GM15510 (cell line): ENCODE data around the gene SCN2A.

Experiments
- POLR2A ChIP-seq: IDR thresholded peaks from 3 replicates; pipeline ENCODE4 v1.6.1; 2011; ENCODE audit warnings: borderline replicate concordance; ENCODE audit not compliant: insufficient read length; ENCODE audit errors: extremely low read depth

The SCN2A gene

DNA sequence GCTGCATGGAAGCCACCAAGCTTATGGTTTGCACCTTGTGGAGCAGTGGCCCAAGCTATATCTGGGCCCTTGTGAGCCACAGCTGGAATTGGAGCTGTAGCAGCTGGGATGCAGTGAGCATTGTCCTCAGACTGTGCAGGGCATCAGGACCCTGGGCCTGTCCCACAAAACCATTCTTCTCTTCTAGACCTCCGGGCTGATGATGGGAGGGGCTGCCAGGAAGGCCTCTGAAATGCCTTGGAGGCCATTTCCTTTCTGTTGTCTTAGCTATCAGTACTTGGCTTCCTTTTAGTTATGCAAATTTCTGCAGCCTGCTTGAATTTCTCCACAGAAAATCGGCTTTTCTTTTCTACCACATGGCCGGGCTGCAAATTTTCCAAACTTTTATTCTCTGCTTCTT lies 183.9 kb downstream of the SCN2A start:
- TF ChIP-seq POLR2A = no peak

DNA sequence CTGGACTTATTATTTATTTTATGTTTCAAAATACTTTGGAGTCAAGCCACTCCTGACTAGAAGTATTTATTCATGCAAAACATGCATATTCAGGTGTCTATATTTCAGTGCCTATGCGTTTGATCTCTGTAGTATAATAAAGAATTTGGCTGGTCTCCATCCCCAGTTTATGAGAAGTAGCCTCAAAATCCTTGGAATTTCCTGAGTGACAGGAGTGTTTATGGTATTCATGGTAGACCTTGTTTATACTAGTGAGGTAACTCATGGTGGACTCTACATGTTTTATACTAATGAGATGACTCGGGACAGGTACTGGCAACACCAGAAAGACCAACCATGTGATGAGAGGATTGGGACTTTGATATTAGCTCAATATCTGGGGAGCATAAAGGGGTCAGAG lies 186.3 kb downstream of the SCN2A start:
- no peak for TF ChIP-seq POLR2A

DNA sequence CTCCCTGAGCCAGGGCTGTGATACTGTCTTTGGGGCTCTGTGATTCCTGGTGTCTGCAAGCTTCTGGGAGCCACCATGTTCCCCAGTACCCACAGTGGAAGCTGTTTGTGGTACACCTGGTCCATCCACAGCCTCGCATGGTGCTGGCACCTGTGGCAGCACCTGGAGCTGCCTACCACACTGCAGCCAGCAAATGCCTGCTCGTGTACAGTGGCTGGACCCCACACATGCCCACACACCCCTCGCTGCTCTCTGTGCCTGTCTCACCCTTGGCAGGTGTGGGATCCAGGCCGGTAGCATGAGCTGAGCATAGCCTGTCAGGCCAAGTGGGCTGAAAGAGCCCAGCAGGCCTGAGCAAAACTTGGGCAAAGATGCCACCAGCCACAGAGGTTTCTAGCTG lies 188.5 kb downstream of the SCN2A start:
- TF ChIP-seq POLR2A = no peak

GRCh38 chr2:165428926-165429325 lies 189.7 kb downstream of the SCN2A start:
- no peak for TF ChIP-seq POLR2A

DNA sequence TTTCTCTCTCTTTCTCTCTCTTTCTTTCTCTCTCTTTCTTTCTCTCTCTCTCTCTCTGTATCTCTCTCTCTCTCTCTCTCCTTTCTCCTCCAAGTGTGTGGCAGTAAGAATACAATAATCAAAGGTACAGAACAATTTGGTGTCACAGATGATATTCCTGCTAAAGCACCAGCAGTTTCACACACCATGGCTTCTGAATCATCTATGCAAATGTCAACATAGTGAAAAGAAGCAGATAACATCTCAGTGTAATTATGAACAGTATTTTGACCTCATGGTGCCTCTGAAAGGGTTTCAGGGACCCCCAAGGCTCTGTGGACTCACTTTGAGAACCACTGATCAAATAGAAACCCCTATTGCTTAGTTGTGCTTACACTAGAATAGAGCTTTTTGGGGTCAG lies 191.8 kb downstream of the SCN2A start:
- TF ChIP-seq POLR2A = no peak

GRCh38 chr2:165432234-165432966 lies 193.2 kb downstream of the SCN2A start:
- no peak for TF ChIP-seq POLR2A

- TF ChIP-seq POLR2A = no peak
These were observed 195.8 kb downstream of the SCN2A start for GRCh38 chr2:165434865-165435496.

DNA sequence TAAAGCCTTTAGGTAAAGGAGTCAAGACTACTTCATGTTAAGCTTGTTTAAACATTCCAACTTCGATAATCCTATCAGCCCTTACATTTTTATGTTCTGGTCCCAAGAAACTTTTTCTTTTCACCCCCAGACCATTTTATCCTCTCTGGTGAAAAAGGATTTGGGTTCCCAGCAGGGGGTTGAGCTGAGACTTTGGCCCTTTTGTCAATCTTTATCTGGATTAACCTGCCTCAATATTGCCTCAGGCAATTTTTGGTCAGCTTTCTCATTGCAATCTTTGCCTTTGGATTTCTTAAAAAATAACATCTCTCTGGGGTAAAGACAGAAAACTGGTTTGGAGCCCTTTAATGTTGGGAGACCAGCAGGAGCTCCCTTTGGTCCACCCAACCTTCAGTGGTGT lies 196.4 kb downstream of the SCN2A start:
- TF ChIP-seq POLR2A = no peak

GRCh38 chr2:165436559-165436958 lies 197.3 kb downstream of the SCN2A start:
- no peak for TF ChIP-seq POLR2A

DNA sequence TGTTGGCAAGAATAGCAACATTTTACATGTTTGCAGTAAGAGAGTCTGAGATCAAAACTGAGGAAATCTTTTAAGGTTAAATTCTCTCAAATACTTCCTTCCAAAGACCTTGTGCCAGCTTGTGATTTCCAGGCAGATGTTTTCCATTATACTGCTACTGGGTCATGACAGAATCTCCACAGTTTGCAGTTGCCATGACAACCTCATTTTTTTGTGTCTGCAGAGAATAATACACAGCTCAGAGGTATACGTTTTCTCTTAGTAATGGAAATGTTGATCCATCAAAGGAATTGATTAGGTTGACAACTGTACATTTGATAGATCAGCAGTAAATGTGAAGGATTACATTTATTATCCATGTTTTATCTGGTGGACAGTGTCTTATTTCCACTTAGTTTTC lies 201.2 kb downstream of the SCN2A start:
- TF ChIP-seq POLR2A = no peak
